GM12878 (cell line): ENCODE data around the gene IL10. TPM values are rescaled to one million over a fixed set of nuclear protein-coding genes. Genes with fewer than 3 reads are reported as not detected.
A peak's percentile ranks its signal among the peaks of the same experiment; 100 is the strongest.

Experiments
- ASH2L ChIP-seq: fragments of 300-600, 200-600 bp; sonication (generic); IDR thresholded peaks from 2 replicates; pipeline ENCODE4 v1.6.1; 2017; ENCODE audit warnings: low read depth, mild to moderate bottlenecking, borderline replicate concordance
- BACH1 ChIP-seq: fragments of 450-650 bp; IDR thresholded peaks from 2 replicates; pipeline ENCODE4 v1.6.1; 2017; ENCODE audit warnings: mild to moderate bottlenecking, borderline replicate concordance
- BCL11A ChIP-seq: IDR thresholded peaks from 2 replicates; pipeline ENCODE4 v1.6.1; 2011; ENCODE audit warnings: low read depth, low read length
- BCLAF1 ChIP-seq: fragments of 450-650 bp; IDR thresholded peaks from 2 replicates; pipeline ENCODE4 v1.6.1; 2017; ENCODE audit warnings: antibody characterized with exemption, mild to moderate bottlenecking, moderate library complexity
- BHLHE40 ChIP-seq, 2 experiments: fragments of 450-650 bp in 1 of 2; IDR thresholded peaks; 2 replicates each; pipeline ENCODE4 v1.6.1; 2011 to 2017; ENCODE audit warnings: low read depth in 2 of 2, borderline replicate concordance in 1 of 2, improper control_type of control experiment in 1 of 2, low read length in 1 of 2, mild to moderate bottlenecking in 1 of 2
- BMI1 ChIP-seq: fragments of 450-650 bp; IDR thresholded peaks from 2 replicates; pipeline ENCODE4 v1.6.1; 2016; ENCODE audit warnings: mild to moderate bottlenecking, moderate library complexity, borderline replicate concordance
- EGR1 ChIP-seq, 2 experiments: IDR thresholded peaks; 1 replicate in 1 of 2; 2 replicates in 1 of 2; pipeline ENCODE4 v1.6.1; 2011 to 2012; ENCODE audit warnings: low read depth in 2 of 2, low read length in 2 of 2, borderline replicate concordance in 1 of 2, mild to moderate bottlenecking in 1 of 2, moderate library complexity in 1 of 2
- EP300 ChIP-seq, 2 experiments: fragments of 150-350 bp in 1 of 2; IDR thresholded peaks; 2 replicates each; pipeline ENCODE4 v1.6.1; 2011 to 2012; ENCODE audit warnings: low read depth in 2 of 2, low read length in 2 of 2, borderline replicate concordance in 1 of 2, improper control_type of control experiment in 1 of 2, inconsistent platforms in 1 of 2; ENCODE audit not compliant: control insufficient read depth in 1 of 2
- HDGF ChIP-seq: fragments of 450-650 bp; IDR thresholded peaks from 2 replicates; pipeline ENCODE4 v1.6.1; 2016; ENCODE audit warnings: antibody characterized with exemption
- HSF1 ChIP-seq: fragments of 150-350 bp; IDR thresholded peaks from 2 replicates; pipeline ENCODE4 v1.6.1; 2014; ENCODE audit warnings: mild to moderate bottlenecking, low read depth, low read length
- IKZF1 ChIP-seq: fragments of 450-650 bp; conservative IDR thresholded peaks from 2 replicates; pipeline ENCODE4 v1.6.1; 2017; ENCODE audit warnings: antibody characterized with exemption, mild to moderate bottlenecking
- IKZF2 ChIP-seq, 2 experiments: fragments of 450-650 bp; IDR thresholded peaks; 2 replicates each; pipeline ENCODE4 v1.6.1; 2017; ENCODE audit warnings: mild to moderate bottlenecking in 2 of 2, moderate library complexity in 2 of 2
- IRF5 ChIP-seq: fragments of 450-650 bp; IDR thresholded peaks from 2 replicates; pipeline ENCODE4 v1.6.1; 2017; ENCODE audit warnings: borderline replicate concordance
- JUNB ChIP-seq: IDR thresholded peaks from 2 replicates; pipeline ENCODE4 v1.6.1; 2016; ENCODE audit warnings: antibody characterized with exemption, mild to moderate bottlenecking
- MEF2B ChIP-seq: fragments of 450-650 bp; IDR thresholded peaks from 2 replicates; pipeline ENCODE4 v1.6.1; 2018; ENCODE audit warnings: mild to moderate bottlenecking, moderate library complexity; ENCODE audit not compliant: partially characterized antibody, poor library complexity, severe bottlenecking
- MLLT1 ChIP-seq: fragments of 450-650 bp; IDR thresholded peaks from 2 replicates; pipeline ENCODE4 v1.6.1; 2016; ENCODE audit warnings: mild to moderate bottlenecking
- MXI1 ChIP-seq: fragments of 150-350 bp; IDR thresholded peaks from 2 replicates; pipeline ENCODE4 v1.6.1; 2011; ENCODE audit warnings: low read depth, mild to moderate bottlenecking, inconsistent platforms, low read length, improper control_type of control experiment
- MYB ChIP-seq: fragments of 150-350 bp; IDR thresholded peaks from 2 replicates; pipeline ENCODE4 v1.6.1; 2014; ENCODE audit warnings: mild to moderate bottlenecking, low read depth, low read length, borderline replicate concordance
- NBN ChIP-seq: fragments of 450-650 bp; IDR thresholded peaks from 2 replicates; pipeline ENCODE4 v1.6.1; 2016
- NR2F1 ChIP-seq: fragments of 450-650 bp; conservative IDR thresholded peaks from 2 replicates; pipeline ENCODE4 v1.6.1; 2017; ENCODE audit warnings: mild to moderate bottlenecking
- POLR2A ChIP-seq: IDR thresholded peaks from 2 replicates; pipeline ENCODE4 v1.6.1; 2011; ENCODE audit warnings: low read depth, mild to moderate bottlenecking, low read length
- SMAD1 ChIP-seq: fragments of 450-650 bp; IDR thresholded peaks from 2 replicates; pipeline ENCODE4 v1.6.1; 2018; ENCODE audit warnings: mild to moderate bottlenecking, low read depth; ENCODE audit not compliant: partially characterized antibody
- TAF1 ChIP-seq: IDR thresholded peaks from 2 replicates; pipeline ENCODE4 v1.6.1; 2011; ENCODE audit warnings: mild to moderate bottlenecking, low read depth, low read length, borderline replicate concordance
- ZNF622 ChIP-seq: fragments of 450-650 bp; IDR thresholded peaks from 2 replicates; pipeline ENCODE4 v1.6.1; 2017; ENCODE audit warnings: mild to moderate bottlenecking, inconsistent platforms
- polyA plus RNA-seq, 11 experiments: library from polyadenylated mRNA; depleted of rRNA in 4 of 11; unstranded in 6 of 11; stranded (reverse) in 5 of 11; fragments of >200 nt; fragmentation: Nextera tagmentation in 4 of 11; fragmentation: Illumina TruSeq in 1 of 11; extraction: Ambion mirVana in 4 of 11; extraction: Trizol in 1 of 11; gene quantifications; 1 replicate in 1 of 11; 2 replicates in 10 of 11; pipeline versions ENCODE4 v1.2.1 to v1.2.3, GENCODE V29; 2011 to 2016; ENCODE audit warnings: inconsistent platforms in 2 of 11, missing spikeins in 2 of 11, low read depth in 1 of 11
- total RNA-seq, 4 experiments: library from RNA; depleted of rRNA in 3 of 4; stranded (reverse); fragments of >200 nt in 3 of 4; fragmentation: Illumina TruSeq in 1 of 4; extraction: Trizol in 1 of 4; gene quantifications; 2 replicates each; pipeline versions ENCODE4 v1.2.1 to v1.2.3, GENCODE V29; 2013 to 2021

The IL10 gene
- total and polyA plus RNA-seq, 10 of the 15 experiments (the other 5 are each of a cell fraction or from before 2014, with no cell fraction given): 0.34 to 5.0 (median 1.1) TPM

- TF ChIP-seq JUNB: peak; percentile 24; the same call in 1 of the 2 replicates
- TF ChIP-seq TAF1: no peak
- TF ChIP-seq BCLAF1: no peak
- TF ChIP-seq SMAD1: no peak
- TF ChIP-seq NR2F1: no peak
- TF ChIP-seq IKZF1: peak; percentile 43
- no peak for TF ChIP-seq IRF5
- peak; percentile 3 to 59 for TF ChIP-seq IKZF2 (IDR thresholded peaks at IDR 0.05)
- TF ChIP-seq MEF2B: peak; percentile 57
- no peak for TF ChIP-seq EGR1 (IDR thresholded peaks at IDR 0.05; ENCODE audit: borderline replicate concordance in 1 of 2, low read depth in 2 of 2, low read length in 2 of 2)
- TF ChIP-seq NBN: 0 out of 2 replicates have a peak, but pooled peaks have one; percentile 58
- TF ChIP-seq BACH1: no peak
- no peak for TF ChIP-seq ASH2L
- no peak for TF ChIP-seq BCL11A
- no peak for TF ChIP-seq MYB
- TF ChIP-seq POLR2A: peak; percentile 74
- TF ChIP-seq MXI1: no peak
- TF ChIP-seq BHLHE40 (IDR thresholded peaks at IDR 0.05; ENCODE audit: borderline replicate concordance in 1 of 2, low read depth in 2 of 2, low read length in 1 of 2): peak in 1 of 2 experiments; percentile 37; a peak in 1 of 4 replicates
- TF ChIP-seq BMI1: no peak
- 0 out of 2 replicates have a peak, but pooled peaks have one; percentile 63 for TF ChIP-seq HDGF
- TF ChIP-seq HSF1: no peak
- TF ChIP-seq EP300 (IDR thresholded peaks at IDR 0.05; ENCODE audit: borderline replicate concordance in 1 of 2, control insufficient read depth in 1 of 2, low read depth in 2 of 2, low read length in 2 of 2): peak in 1 of 2 experiments; percentile 20; a peak in 1 of 4 replicates
- TF ChIP-seq ZNF622: no peak
- peak; percentile 82 for TF ChIP-seq MLLT1
These were observed 1.6 kb downstream of the IL10 start, which contains the start of gene IL19 (continued) for GRCh38 chr1:206770531-206771337.
